OCI-LY7 (cell line): ENCODE measurements around the gene RFFL.

Experiments used
- CTCF ChIP-seq: fragments of 200-600 bp; sonication (generic); conservative IDR thresholded peaks from 2 replicates; pipeline ENCODE4 v1.5.1; 2014; ENCODE audit warnings: mild to moderate bottlenecking, antibody characterized with exemption, low read length, moderate library complexity, mixed read lengths
- EZH2phosphoT487 ChIP-seq: fragments of 200-600 bp; sonication (generic); IDR thresholded peaks from 2 replicates; pipeline ENCODE4 v1.6.1; 2018; ENCODE audit warnings: low read depth, borderline replicate concordance, mild to moderate bottlenecking, mixed run types, antibody characterized with exemption, low read length, moderate library complexity, mixed read lengths

DNA sequence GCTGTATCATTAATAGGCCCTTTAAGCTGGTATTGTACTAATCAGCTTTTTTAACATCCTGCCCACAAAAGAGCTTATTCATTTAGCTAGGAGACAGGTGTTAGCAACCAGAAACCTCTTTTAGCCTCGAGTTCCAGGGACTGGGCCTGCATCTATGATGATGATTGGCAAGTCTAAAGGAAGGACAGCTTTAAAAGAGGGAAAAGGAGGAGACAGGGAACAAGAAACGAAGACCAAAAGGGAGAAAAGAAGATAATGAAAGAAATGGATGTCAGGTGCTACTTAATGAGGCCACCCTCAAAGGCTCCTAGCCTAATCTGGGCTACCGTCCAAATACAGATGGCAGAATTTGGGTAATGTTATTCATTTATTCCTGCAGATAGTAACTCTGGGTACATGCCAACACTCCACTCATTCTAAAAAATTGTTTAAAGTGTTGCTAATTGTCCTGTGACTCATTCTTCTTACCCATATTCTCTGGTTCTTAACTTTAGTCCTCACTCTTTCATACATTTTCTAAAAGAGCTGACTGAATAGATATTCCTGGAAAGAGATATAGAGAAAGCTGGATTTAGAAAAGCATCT, 18.7 kb upstream of the RFFL start:
- TF ChIP-seq CTCF (no peak), EZH2phosphoT487 (no peak)
